Fibroblast of the conjunctiva (primary cell): ENCODE measurements around the gene NFATC2.

Experiments
- DNase-seq: peaks from one replicate; pipeline ENCODE4 v3.0.0-alpha.2; 2010; ENCODE audit warnings: low read depth

NFATC2 gene

DNA sequence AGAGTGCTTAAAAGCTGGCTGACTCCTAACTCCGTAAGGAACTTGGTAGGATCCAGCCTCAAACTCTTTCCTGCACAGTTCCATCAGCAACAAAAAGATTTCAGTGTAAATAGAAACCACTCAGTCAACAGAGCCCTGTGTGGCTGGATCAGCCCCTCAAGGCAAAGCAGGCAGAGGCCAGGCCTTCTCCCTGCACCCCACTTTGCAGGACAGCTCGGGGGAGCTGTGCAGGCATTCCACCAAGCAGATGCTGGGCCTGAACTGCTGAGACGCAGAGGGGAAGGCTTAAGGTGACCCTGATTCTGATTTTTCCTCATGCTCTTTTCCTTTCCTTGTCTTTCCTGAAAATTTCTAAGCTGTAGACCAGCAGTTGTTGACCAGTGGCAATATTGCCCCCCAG, 91.5 kb downstream of the NFATC2 start:
- DNase-seq, result no peak

DNA sequence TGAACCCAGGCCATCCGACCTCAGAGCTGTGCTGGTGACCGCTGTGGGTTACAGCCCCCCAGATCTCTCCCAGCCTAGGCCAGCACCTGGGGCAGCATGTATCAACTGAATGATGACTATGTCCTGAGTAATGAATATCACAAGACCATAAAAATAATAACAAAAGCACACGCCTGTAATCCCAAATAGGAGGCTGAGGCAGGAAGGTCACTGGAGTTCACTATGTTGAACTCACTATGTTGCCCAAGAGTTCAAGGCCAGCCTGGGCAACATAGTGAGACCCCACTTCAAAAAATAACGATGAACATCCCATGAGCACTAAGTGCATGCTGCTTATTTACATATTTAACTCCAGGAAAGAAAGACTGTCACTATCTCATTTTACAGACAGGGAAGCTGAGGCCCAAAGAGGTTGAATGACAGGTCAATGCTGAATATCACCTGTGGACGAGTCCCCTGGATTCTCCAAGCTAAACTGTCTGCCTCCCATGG, 92.3 kb downstream of the NFATC2 start:
- no peak for DNase-seq

DNA sequence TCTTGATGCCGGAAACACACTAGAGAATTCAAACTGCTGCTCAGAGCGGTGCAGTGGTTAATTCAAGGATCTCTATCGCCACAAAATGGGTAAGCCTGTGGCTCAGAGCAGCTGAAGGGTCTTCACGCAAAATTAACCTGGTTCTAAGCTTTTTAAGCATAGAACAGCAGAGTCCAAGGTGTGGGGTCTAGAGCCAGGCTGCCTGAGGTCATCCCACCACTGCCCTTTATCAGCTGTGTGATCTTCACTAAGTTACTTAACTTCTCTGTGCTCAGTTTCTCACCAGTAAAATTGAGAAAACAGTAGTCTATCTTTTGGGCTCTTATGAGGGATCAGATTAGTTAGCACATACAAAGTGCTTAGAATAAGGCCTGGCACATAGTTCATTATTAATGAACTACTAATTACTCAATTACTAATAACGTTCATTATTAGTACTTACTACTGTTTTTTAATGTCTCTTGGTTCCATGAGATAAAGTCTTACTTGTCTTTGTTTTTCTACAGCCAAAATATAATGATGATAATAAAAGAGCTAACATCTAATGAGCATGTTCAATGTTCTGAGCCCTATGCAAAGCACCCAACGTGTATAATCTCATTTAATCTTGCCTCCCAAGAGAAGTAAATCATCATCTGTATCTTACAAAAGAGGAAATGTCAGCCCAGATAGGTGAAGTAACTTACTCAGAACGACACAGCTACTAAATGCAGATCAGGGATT, 92.9 kb downstream of the NFATC2 start:
- DNase-seq, result no peak

DNA sequence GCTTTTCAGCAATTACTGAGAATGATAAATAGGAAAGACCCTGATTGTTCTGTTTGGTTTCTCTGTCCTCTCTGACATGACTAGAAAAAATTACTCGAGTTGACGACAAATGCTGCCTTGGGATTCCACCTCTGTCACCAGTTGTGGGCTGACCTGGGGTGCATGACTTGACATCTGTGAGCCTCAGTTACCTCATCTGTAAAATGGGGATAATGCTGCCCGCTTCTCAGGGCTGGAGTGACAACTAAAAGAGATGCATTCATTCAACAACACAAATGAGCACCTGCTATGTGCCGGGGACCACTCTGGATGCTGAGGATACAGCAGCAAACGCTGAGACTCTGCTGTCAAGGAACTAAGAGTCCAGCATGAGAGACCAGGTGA, 94.8 kb downstream of the NFATC2 start:
- DNase-seq, result no peak

DNA sequence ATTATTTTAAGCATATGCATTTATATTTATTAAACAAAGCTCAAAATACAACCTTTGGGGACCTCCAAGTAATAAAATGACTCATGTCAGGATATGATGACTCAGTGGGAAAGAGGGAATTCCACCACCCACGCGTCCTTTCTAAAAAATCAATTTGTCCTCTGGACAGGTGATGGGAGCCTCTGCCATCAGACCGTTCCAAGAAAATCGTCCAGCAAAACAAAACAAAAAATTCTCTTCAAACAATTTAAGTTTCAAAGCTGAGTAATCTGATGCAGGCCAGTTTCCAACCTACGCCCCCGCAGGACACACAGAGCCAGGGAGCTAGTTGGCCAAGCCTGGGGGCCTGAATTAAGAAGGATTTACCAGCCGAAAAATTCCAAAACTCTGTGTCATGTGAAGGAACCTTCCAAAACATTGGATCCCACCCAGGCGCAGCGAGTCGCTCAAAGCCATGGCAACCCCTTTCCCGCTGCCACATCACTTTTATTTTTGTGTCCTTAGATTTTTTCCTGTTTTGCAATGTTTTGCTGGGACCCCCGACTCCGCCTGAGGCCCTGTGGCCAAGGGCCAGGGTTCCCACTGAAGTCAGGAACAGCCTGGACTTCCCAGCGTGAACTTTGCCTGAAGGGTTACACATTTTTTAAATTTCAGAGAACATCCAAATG, 95.3 kb downstream of the NFATC2 start:
- DNase-seq, result peak; percentile 94

GRCh38 chr20:51446656-51447055, 95.9 kb downstream of the NFATC2 start:
- peak; percentile 47 for DNase-seq

- no peak for DNase-seq
Measured at GRCh38 chr20:51446230-51446629, 96.3 kb downstream of the NFATC2 start.

DNA sequence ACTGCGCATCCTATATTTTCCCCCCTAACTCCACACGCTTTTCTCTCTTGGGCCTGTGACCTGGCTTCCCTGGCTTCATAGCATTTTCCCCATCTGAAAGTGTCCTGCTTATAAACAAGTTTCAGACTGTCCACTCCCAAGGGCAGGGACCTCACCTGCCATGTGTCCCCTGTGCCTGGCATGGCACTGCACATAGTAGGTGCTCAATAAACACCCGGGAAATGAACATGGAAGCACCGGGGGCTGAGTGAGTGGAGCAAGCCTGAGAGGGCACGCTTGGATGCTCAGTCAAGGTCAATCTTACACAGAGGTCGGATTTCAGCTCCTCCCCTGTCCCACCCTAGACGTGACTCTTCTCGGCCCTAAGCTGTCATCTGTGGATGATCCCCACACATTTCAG, 96.9 kb downstream of the NFATC2 start:
- no peak for DNase-seq

- DNase-seq, result no peak
Measured at GRCh38 chr20:51444922-51445438, 97.5 kb downstream of the NFATC2 start.

DNA sequence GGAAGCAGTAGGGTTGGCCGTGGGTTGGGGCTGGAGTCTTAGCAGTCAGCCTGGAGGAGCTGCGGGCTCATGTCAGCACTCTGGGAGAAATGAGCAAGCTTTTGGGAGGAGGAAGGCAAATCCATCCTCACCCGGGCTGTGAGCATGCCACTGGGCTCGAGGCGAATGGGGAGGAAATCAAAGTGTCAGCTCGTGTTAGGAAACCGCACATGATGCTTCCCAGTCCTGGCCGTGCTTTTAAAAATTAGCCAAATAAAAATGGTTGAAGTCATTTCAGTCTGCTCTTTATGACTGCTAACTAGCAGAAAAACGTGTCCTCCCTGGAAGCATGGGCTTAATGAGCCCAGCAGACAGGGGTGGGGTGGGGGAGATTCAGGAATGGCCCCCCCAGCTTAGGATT, 98.1 kb downstream of the NFATC2 start:
- DNase-seq, result no peak

DNA sequence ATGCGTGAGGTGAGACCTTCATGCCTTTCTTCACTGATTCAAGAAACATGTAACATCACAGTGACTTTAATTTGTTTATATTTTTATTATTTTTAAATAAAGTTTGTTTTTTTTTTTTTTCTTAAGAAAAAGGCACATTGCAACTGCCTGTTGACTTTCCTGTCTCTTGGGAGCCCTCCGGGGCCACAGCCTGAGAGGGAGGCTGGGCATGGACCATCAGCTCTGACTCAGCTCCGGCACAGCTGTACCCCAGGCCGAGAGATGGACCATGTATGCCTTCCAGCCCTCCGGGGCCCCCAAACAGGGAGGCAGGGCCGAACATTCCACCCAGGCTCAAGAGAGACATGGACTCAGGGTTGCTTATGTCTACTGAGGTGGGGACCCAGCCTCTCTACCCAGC, 99.9 kb downstream of the NFATC2 start:
- no peak for DNase-seq

GRCh38 chr20:51440589-51440988, 101.9 kb downstream of the NFATC2 start:
- no peak for DNase-seq

- DNase-seq, result no peak
Measured at GRCh38 chr20:51439160-51439689, 103.3 kb downstream of the NFATC2 start.

DNA sequence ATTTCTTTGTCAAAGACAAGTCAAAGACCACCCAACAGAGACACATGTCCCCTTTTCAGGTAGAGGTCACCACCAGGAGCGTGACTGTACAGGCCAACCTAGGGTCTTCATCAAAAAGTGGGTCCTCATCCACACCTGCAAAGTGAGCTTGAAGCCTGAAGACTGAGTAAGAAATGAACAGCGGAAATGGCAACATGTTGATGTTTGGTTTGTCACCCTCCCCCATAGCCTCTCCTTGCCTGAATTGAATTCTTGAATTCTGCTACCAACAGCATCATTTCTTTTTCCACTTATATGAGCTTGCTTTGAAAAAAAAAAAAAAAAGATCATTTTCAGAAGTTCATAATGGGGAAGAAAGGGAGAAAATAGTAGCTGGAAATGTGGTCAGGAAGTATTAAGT, 104.4 kb downstream of the NFATC2 start:
- no peak for DNase-seq

GRCh38 chr20:51437182-51437924, 105.2 kb downstream of the NFATC2 start:
- no peak for DNase-seq

- peak; percentile 79 for DNase-seq
Measured at GRCh38 chr20:51434580-51435247, 107.8 kb downstream of the NFATC2 start.

DNA sequence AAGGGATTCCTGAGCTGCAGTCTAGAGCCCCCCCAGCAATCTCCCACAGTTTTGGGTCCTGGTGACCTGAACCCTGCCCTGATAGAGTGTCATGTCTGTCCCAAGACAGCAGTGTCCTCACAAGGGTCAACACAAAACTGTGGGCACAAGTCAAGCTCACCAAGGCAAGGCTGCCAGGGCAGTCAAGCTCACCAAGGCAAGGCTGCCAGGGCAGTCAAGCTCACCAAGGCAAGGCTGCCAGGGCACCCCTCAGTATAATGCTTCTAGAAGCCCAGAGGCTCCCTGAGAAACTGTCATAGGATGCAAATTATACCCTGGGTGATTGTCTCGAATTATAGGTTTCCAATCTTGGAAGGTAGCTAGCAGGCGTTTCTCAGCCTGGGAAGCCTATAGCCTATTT, 108.5 kb downstream of the NFATC2 start:
- DNase-seq, result no peak

- DNase-seq, result no peak
Measured at GRCh38 chr20:51432875-51433274, 109.6 kb downstream of the NFATC2 start.

- DNase-seq, result no peak
Measured at GRCh38 chr20:51432251-51432784, 110.2 kb downstream of the NFATC2 start.

DNA sequence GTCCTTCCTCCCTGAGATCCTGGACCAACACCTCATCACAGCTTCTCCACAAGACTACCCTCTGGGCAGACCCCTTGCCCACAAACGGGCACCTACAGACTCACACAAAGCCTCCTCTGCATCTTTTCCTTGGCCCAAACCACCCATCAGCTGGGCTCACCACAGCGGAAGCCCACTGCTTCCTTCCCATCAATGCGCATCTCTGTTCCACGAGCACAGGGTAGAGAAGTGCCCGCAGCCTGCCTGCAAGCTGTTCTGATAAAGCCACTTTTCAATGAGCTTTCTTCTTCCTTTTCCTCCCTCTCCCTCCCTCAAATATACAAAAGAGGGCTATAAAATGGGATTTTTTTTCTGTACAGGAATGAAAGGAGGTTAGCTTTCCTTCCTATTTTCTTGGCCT, 111.2 kb downstream of the NFATC2 start:
- DNase-seq, result no peak

- no peak for DNase-seq
Measured at GRCh38 chr20:51430198-51430950, 112.1 kb downstream of the NFATC2 start.
